Activated B cell treated with CpG ODN at 0.5 μM for 24 hours (primary cell): ENCODE results near the gene AGAP1. TPM values are rescaled to one million over a fixed set of nuclear protein-coding genes. Genes with fewer than 3 reads are reported as not detected.

ENCODE experiments used
- ATAC-seq: fragments of 200-7000 bp; cut with Tn5 transposase; one replicate; pipeline ENCODE4 v1.10.0; 2021; ENCODE audit warnings: low read depth, mild to moderate bottlenecking, moderate library complexity
- CTCF ChIA-PET: fragments of 350-600 bp; sonication (Branson Sonifier 250); formaldehyde crosslinking; loops from one replicate; lab custom pipeline; 2021; ENCODE audit warnings: antibody characterized with exemption; lab: Charles Lee
- POLR2A ChIA-PET: fragments of 350-600 bp; sonication (Branson Sonifier 250); formaldehyde crosslinking; loops from one replicate; lab custom pipeline; 2021; ENCODE audit warnings: antibody characterized with exemption; lab: Charles Lee
- DNase-seq: peaks from one replicate; pipeline ENCODE4 v3.0.0; 2022
- H3K27ac Mint-ChIP-seq: one replicate; pipeline ENCODE4 v1.8.0; 2020; ENCODE audit warnings: mixed read lengths
- H3K27me3 Mint-ChIP-seq: one replicate; pipeline ENCODE4 v1.8.0; 2021; ENCODE audit warnings: mixed read lengths
- H3K36me3 Mint-ChIP-seq: one replicate; pipeline ENCODE4 v1.8.0; 2021; ENCODE audit warnings: low read depth, mixed read lengths
- H3K4me1 Mint-ChIP-seq: one replicate; pipeline ENCODE4 v1.8.0; 2021; ENCODE audit warnings: mixed read lengths
- H3K4me3 Mint-ChIP-seq: one replicate; pipeline ENCODE4 v1.8.0; 2020; ENCODE audit warnings: mild to moderate bottlenecking, mixed read lengths
- H3K9me3 Mint-ChIP-seq: one replicate; pipeline ENCODE4 v1.8.0; 2020; ENCODE audit warnings: mixed read lengths
- CTCF ChIP-seq: fragments of 200-600 bp; IDR thresholded peaks from one replicate; pipeline ENCODE4 v1.8.0; 2022; ENCODE audit warnings: antibody characterized with exemption, mild to moderate bottlenecking
- intact Hi-C: fragments of 100-400 bp; cut with micrococcal nuclease; formaldehyde crosslinking; loops from one replicate; pipeline ENCODE4 v1.15.1; 2024
- total RNA-seq: library from RNA; stranded (reverse); gene quantifications from 2 replicates; pipeline ENCODE4 v1.2.3, GENCODE V29; 2022

Gene AGAP1
- total RNA-seq, 1 donor from 2014 or later = not detected

GRCh38 chr2:235523486-235524150, 29.8 kb downstream of the AGAP1 start:
- Mint-ChIP-seq H3K9me3 (no peaks in the 10 kb centered on the region), H3K27me3 (peaks cover 4% of the 10 kb centered on the region), H3K27ac (no peak overlapping the region), H3K4me3 (no peak overlapping the region), H3K4me1 (no peaks in the 10 kb centered on the region), H3K36me3 (no peaks in the 10 kb centered on the region)
- intact Hi-C loops = no loop called here
- CTCF ChIA-PET = no interaction called here
- no peak for TF ChIP-seq CTCF
- ATAC-seq (no peak), DNase-seq (no peak)
- POLR2A ChIA-PET = no interaction called here

- intact Hi-C loops = no loop called here
- no peaks in the 10 kb centered on the region for H3K36me3 Mint-ChIP-seq
- no peak for TF ChIP-seq CTCF
- H3K27me3 Mint-ChIP-seq = peaks cover 4% of the 10 kb centered on the region
- H3K4me1 Mint-ChIP-seq = no peaks in the 10 kb centered on the region
- ChIA-PET CTCF (no interaction called here), POLR2A (no interaction called here)
- DNase-seq (no peak), ATAC-seq (no peak)
- no peaks in the 10 kb centered on the region for H3K9me3 Mint-ChIP-seq
- no peak overlapping the region for H3K27ac Mint-ChIP-seq
- no peak overlapping the region for H3K4me3 Mint-ChIP-seq
These were observed 32.3 kb downstream of the AGAP1 start for GRCh38 chr2:235526166-235526565.

DNA sequence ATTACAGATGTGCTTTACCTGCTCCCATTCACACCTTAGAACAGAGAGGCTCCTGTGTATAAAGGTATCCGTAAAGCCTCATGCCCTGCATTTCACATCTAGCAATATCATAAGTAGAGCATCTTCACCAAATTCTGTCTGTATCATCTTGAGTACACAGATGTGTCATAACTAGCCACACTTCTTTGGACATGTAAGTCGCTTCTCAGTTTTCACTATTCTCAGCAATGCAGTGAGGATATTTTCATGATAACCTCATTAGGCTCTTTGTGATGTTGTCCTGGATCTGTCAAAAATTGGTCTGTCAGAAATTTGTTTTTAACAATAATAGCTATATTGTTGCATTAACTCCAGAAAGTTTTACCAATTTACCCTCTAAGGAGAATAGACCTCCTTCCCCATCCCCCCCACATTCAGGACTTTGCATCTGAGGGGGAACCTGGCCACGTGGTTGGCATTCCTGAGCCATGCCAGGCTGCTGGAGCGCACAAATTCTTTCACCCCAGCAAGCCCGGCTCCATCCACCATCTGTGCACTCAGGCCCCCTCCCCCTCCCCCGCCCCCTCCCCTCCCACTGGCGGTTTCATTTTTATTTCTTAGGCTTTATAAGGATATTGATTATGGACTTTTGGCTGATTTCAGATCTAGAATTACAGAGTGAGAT, 34.1 kb downstream of the AGAP1 start:
- H3K9me3 Mint-ChIP-seq = no peaks in the 10 kb centered on the region
- ATAC-seq (no peak), DNase-seq (no peak)
- ChIA-PET POLR2A (no interaction called here), CTCF (no interaction called here)
- no peak overlapping the region for H3K4me3 Mint-ChIP-seq
- H3K27ac Mint-ChIP-seq = no peak overlapping the region
- no peak for TF ChIP-seq CTCF
- H3K27me3 Mint-ChIP-seq = peaks cover 2% of the 10 kb centered on the region
- no peaks in the 10 kb centered on the region for H3K36me3 Mint-ChIP-seq
- no peaks in the 10 kb centered on the region for H3K4me1 Mint-ChIP-seq
- intact Hi-C loops = no loop called here

GRCh38 chr2:235529621-235530020, 35.8 kb downstream of the AGAP1 start:
- no peaks in the 10 kb centered on the region for H3K36me3 Mint-ChIP-seq
- intact Hi-C loops = no loop called here
- no peak for TF ChIP-seq CTCF
- H3K9me3 Mint-ChIP-seq = no peaks in the 10 kb centered on the region
- ATAC-seq (no peak), DNase-seq (no peak)
- ChIA-PET CTCF (no interaction called here), POLR2A (no interaction called here)
- H3K4me1 Mint-ChIP-seq = no peaks in the 10 kb centered on the region
- H3K4me3 Mint-ChIP-seq = no peak overlapping the region
- H3K27me3 Mint-ChIP-seq = peaks cover 2% of the 10 kb centered on the region
- H3K27ac Mint-ChIP-seq = no peak overlapping the region

- intact Hi-C loops = no loop called here
- TF ChIP-seq CTCF = no peak
- Mint-ChIP-seq H3K27ac (no peak overlapping the region), H3K4me1 (no peaks in the 10 kb centered on the region), H3K36me3 (no peaks in the 10 kb centered on the region), H3K27me3 (peaks cover 2% of the 10 kb centered on the region), H3K4me3 (no peak overlapping the region), H3K9me3 (no peaks in the 10 kb centered on the region)
- CTCF ChIA-PET = no interaction called here
- DNase-seq (no peak), ATAC-seq (no peak)
- POLR2A ChIA-PET = no interaction called here
These were observed 36.9 kb downstream of the AGAP1 start for GRCh38 chr2:235530735-235531134.
